Panc1 (cell line): ENCODE data around the gene DNAAF5. TPM values are rescaled to one million over a fixed set of nuclear protein-coding genes. Genes with fewer than 3 reads are reported as not detected.

Experiments
- ATAC-seq: fragments of 200-7000 bp; cut with Tn5 transposase; 2 replicates; pipeline ENCODE4 v1.9.1; 2020; ENCODE audit warnings: mild to moderate bottlenecking, moderate library complexity
- BruUV-seq: library from RNA; stranded (reverse); fragments of 400-500 nt; replicated peaks from 2 replicates; lab custom pipeline; 2021; lab: Mats Ljungman, UMichigan
- CTCF ChIA-PET: fragments of 300-600 bp; sonication (Branson Sonifier 250); formaldehyde crosslinking; loops from one replicate; lab custom pipeline; 2022; ENCODE audit warnings: antibody characterized with exemption; lab: Charles Lee
- POLR2A ChIA-PET: fragments of 300-600 bp; sonication (Branson Sonifier 250); formaldehyde crosslinking; loops from one replicate; lab custom pipeline; 2022; ENCODE audit warnings: antibody characterized with exemption; lab: Charles Lee
- DNase-seq: peaks from one replicate; pipeline ENCODE4 v3.0.0-alpha.2; 2010; ENCODE audit warnings: low read depth, low spot score
- H3K27ac ChIP-seq: 2 replicates; pipeline ENCODE4 v1.5.1; 2011; ENCODE audit warnings: mild to moderate bottlenecking, low read length, inconsistent platforms
- H3K27me3 ChIP-seq: fragments of 200-500 bp; sonication (Bioruptor generic); 2 replicates; pipeline ENCODE4 v1.6.0; 2014; ENCODE audit warnings: low read length, inconsistent platforms; ENCODE audit not compliant: control insufficient read depth, insufficient read depth
- H3K36me3 ChIP-seq: fragments of 200-500 bp; sonication (Bioruptor generic); 2 replicates; pipeline ENCODE4 v1.5.1; 2014; ENCODE audit warnings: inconsistent platforms, mild to moderate bottlenecking, low read length, moderate library complexity; ENCODE audit not compliant: control insufficient read depth, insufficient read depth
- H3K4me1 ChIP-seq: 2 replicates; pipeline ENCODE4 v1.5.1; 2011; ENCODE audit warnings: inconsistent platforms, mild to moderate bottlenecking, low read length, moderate library complexity; ENCODE audit not compliant: control insufficient read depth, insufficient read depth
- H3K4me3 ChIP-seq, 2 experiments: 2 replicates each; pipeline ENCODE4 v1.5.1; 2011 to 2012; ENCODE audit warnings: low read depth in 2 of 2, low read length in 2 of 2, mild to moderate bottlenecking in 2 of 2, inconsistent platforms in 1 of 2, moderate library complexity in 1 of 2
- H3K9me3 ChIP-seq: fragments of 200-500 bp; sonication (Bioruptor generic); 2 replicates; pipeline ENCODE4 v1.5.1; 2014; ENCODE audit warnings: low read depth, mild to moderate bottlenecking, inconsistent platforms, low read length, moderate library complexity; ENCODE audit not compliant: control insufficient read depth, insufficient read depth
- POLR2AphosphoS5 ChIP-seq: IDR thresholded peaks from 2 replicates; pipeline ENCODE4 v1.6.1; 2012; ENCODE audit warnings: mild to moderate bottlenecking, low read depth, low read length, moderate library complexity
- SIN3A ChIP-seq: IDR thresholded peaks from 2 replicates; pipeline ENCODE4 v1.6.1; 2012; ENCODE audit warnings: low read depth, mild to moderate bottlenecking, low read length, moderate library complexity, borderline replicate concordance; ENCODE audit not compliant: insufficient read depth
- TCF7L2 ChIP-seq: IDR thresholded peaks from 2 replicates; pipeline ENCODE4 v1.6.1; 2011; ENCODE audit warnings: mild to moderate bottlenecking, low read depth, low read length, inconsistent platforms
- in situ Hi-C: cut with HindIII; loops from 2 replicates; pipeline ENCODE4 v1.10.0; 2016; ENCODE audit warnings: low sequenced_read_pairs, low pct_unique_long_range_greater_than_20kb
- intact Hi-C: fragments of 100-400 bp; cut with micrococcal nuclease; formaldehyde crosslinking; loops from one replicate; pipeline ENCODE4 v1.10.0; 2022; ENCODE audit not compliant: unreplicated experiment
- total RNA-seq: library from RNA; stranded (reverse); gene quantifications from one replicate; pipeline ENCODE4 v1.2.1, GENCODE V29; 2021; ENCODE audit not compliant: unreplicated experiment
- TF ChIP-seq, protein P1 (sequence below), 2 experiments: IDR thresholded peaks; 2 replicates each; pipeline ENCODE4 v1.6.1; 2011 to 2012; ENCODE audit warnings: low read depth in 2 of 2, control low read depth in 1 of 2, low read length in 1 of 2, mild to moderate bottlenecking in 1 of 2, moderate library complexity in 1 of 2; ENCODE audit not compliant: insufficient read depth in 1 of 2
- TF ChIP-seq, protein P2 (sequence below): fragments of 450-650 bp; IDR thresholded peaks from 2 replicates; pipeline ENCODE4 v1.5.1; 2017; ENCODE audit warnings: mild to moderate bottlenecking

Gene DNAAF5
- total RNA-seq, 1 experiment from 2014 or later = 79.5 TPM

DNA sequence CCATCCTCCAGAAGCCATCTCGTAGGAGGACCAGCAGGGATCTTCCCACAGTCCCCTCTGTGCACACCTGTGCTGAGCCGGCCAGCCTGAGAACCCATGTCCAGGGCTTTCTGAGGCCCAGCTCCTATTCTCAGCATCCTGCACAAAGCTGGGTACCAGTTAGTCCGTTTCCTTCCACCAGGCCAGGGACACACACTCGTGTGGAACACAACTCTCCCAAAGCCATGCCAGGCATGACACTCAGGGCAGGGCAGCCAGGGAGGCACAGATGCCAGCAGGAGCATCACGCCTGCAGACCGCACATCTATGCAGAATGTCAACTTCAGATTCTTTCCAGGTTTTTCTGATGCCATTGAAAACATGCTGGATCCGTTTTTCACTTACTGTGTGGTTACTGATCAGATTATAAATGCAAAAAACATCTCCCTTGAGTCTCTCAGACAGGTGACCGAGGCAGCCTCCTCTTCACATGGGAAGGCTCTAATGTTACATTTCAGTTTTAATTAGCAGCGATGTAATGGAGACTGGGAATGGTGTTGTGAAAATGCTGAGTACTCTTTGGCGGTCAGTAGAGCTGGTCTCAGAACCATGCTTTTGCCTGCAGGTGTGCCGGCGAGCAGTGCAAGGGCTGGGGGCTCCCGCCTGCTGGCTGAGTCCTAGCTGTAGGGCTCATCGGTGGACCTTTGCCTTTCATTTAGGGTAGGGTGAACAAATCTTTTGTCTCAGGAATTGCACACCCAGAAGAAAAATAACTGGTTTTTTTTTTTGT lies 102.5 kb downstream of the DNAAF5 start:
- no peaks in the 10 kb centered on the region for H3K36me3 ChIP-seq
- H3K9me3 ChIP-seq = no peaks in the 10 kb centered on the region
- H3K27ac ChIP-seq = no peak overlapping the region
- no peak for ATAC-seq
- TF ChIP-seq, protein P1, sequence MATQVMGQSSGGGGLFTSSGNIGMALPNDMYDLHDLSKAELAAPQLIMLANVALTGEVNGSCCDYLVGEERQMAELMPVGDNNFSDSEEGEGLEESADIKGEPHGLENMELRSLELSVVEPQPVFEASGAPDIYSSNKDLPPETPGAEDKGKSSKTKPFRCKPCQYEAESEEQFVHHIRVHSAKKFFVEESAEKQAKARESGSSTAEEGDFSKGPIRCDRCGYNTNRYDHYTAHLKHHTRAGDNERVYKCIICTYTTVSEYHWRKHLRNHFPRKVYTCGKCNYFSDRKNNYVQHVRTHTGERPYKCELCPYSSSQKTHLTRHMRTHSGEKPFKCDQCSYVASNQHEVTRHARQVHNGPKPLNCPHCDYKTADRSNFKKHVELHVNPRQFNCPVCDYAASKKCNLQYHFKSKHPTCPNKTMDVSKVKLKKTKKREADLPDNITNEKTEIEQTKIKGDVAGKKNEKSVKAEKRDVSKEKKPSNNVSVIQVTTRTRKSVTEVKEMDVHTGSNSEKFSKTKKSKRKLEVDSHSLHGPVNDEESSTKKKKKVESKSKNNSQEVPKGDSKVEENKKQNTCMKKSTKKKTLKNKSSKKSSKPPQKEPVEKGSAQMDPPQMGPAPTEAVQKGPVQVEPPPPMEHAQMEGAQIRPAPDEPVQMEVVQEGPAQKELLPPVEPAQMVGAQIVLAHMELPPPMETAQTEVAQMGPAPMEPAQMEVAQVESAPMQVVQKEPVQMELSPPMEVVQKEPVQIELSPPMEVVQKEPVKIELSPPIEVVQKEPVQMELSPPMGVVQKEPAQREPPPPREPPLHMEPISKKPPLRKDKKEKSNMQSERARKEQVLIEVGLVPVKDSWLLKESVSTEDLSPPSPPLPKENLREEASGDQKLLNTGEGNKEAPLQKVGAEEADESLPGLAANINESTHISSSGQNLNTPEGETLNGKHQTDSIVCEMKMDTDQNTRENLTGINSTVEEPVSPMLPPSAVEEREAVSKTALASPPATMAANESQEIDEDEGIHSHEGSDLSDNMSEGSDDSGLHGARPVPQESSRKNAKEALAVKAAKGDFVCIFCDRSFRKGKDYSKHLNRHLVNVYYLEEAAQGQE (IDR thresholded peaks at IDR 0.05; ENCODE audit: insufficient read depth in 1 of 2, low read depth in 2 of 2, low read length in 1 of 2) = no peak
- no peak for TF ChIP-seq TCF7L2
- TF ChIP-seq, protein P2, sequence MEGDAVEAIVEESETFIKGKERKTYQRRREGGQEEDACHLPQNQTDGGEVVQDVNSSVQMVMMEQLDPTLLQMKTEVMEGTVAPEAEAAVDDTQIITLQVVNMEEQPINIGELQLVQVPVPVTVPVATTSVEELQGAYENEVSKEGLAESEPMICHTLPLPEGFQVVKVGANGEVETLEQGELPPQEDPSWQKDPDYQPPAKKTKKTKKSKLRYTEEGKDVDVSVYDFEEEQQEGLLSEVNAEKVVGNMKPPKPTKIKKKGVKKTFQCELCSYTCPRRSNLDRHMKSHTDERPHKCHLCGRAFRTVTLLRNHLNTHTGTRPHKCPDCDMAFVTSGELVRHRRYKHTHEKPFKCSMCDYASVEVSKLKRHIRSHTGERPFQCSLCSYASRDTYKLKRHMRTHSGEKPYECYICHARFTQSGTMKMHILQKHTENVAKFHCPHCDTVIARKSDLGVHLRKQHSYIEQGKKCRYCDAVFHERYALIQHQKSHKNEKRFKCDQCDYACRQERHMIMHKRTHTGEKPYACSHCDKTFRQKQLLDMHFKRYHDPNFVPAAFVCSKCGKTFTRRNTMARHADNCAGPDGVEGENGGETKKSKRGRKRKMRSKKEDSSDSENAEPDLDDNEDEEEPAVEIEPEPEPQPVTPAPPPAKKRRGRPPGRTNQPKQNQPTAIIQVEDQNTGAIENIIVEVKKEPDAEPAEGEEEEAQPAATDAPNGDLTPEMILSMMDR = no peak
- no peak for TF ChIP-seq SIN3A
- no peak for TF ChIP-seq POLR2AphosphoS5
- intact Hi-C loops (no loop called here), in situ Hi-C loops (no loop called here)
- peaks cover 35% of the 10 kb centered on the region for H3K4me1 ChIP-seq
- CTCF ChIA-PET = no interaction called here
- no peaks in the 10 kb centered on the region for H3K27me3 ChIP-seq
- no TSS peak for BruUV-seq
- no peak for DNase-seq
- POLR2A ChIA-PET = no interaction called here
- no peak overlapping the region for H3K4me3 ChIP-seq

DNA sequence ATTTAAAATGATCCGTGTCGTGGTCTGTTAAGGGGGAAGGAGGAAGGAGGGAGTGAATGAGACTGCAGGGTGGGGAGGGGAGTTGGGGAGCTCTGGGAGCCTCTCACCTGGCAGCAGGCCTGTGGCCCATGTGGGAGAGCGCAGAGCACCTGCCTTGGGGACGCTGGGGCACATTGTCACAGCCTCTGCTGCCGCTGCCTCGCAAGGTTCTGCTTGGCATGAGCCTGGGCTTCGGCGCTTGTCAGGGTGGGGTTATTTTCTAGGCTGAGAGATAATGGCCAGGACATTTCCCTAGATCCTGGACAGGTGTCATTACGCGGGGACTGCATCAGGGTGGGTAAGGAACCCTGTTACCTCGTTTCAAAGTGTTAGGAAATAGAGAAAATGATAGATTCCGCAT lies 103.6 kb downstream of the DNAAF5 start:
- no peak for ATAC-seq
- Histone ChIP-seq H3K4me1 (peaks cover 30% of the 10 kb centered on the region), H3K4me3 (no peak overlapping the region), H3K9me3 (no peaks in the 10 kb centered on the region), H3K27me3 (no peaks in the 10 kb centered on the region), H3K36me3 (no peaks in the 10 kb centered on the region), H3K27ac (no peak overlapping the region)
- TF ChIP-seq, protein P2 = no peak
- TF ChIP-seq TCF7L2 = no peak
- TF ChIP-seq SIN3A = no peak
- TF ChIP-seq, protein P1 (IDR thresholded peaks at IDR 0.05; ENCODE audit: insufficient read depth in 1 of 2, low read depth in 2 of 2, low read length in 1 of 2) = no peak
- no peak for TF ChIP-seq POLR2AphosphoS5
- no TSS peak for BruUV-seq
- ChIA-PET CTCF (interaction anchor here (0.7 kb wide), 1 partner anchor 144 kb away, joined by 3 read pairs; no protein-coding TSS in a partner anchor), POLR2A (no interaction called here)
- DNase-seq = no peak
- in situ Hi-C loops (no loop called here), intact Hi-C loops (no loop called here)
